Heart left ventricle (tissue), 13 donors: Measurements from ENCODE around the gene CCDC30.

Experiments
- POLR2A ChIP-seq, 2 donors: fragments of 450-650 bp; IDR thresholded peaks; one replicate each; pipeline ENCODE4 v1.6.1; 2017; ENCODE audit warnings: antibody characterized with exemption in 2 of 2, mild to moderate bottlenecking in 2 of 2, moderate library complexity in 2 of 2
- TF ChIP-seq, protein P1 (sequence below), 12 donors: fragments of 200-600 bp; sonication (generic) in 4 of 12; IDR thresholded peaks; one replicate each; pipeline versions ENCODE4 v1.5.0 to v1.8.0; 2018 to 2022; ENCODE audit warnings: antibody characterized with exemption in 12 of 12, mild to moderate bottlenecking in 5 of 12
- donor health status: ischemic (EF 13 %, LVEDD 7.1; RV severe dilation, severe dysfunction).
- donor health status: DM: no; HTN: yes; CAD: no.
- donor health status: DM: no; HTN: no; CAD: no.
- donor health status: ischemic (EF 25% LVEDD 6.9; RV normal size, moderate dysfunction).
- donor health status: ischemic (EF 25% LVEDD 5.7; RV mildly dilated, moderate dysfunction).
- donor health status: ischemic (EF 35%, LVEDD 5.7; RV mildly dilated, moderate dysfunction).
- donor health status: nonischemic (EF 11% LVEDD 7.7; RV severe dilation, severe dysfunction).
- donor health status: DM: yes; HTN: yes; CAD: no.
- donor health status: PGD.
- donor health status: ischemic (EF 29% LVEDD 5.4; RV normal size, mild dysfunction).
- donor health status: nonischemic (EF 23%, LVEDD 6.1; RV moderate dilation, normal function).

DNA sequence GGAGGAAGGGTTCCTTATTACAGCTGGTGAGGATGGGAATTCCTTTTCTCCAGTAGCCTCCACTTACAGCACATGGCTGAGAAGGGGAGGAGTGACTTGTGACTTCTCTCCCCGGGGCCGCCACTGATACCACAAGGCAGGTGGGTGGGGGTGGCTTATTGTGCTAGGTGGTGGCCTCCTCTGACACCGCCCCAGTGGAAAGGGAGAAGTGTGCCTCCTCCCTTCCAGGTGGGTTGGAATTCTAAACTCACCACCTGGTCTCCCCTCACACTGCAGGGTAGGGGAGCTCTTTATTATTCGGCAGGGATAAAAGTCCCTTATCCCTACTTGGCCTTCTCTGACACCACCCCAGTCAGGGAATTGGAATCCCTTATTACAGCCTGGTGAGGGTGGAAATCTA, 89.5 kb downstream of the CCDC30 start:
- TF ChIP-seq, protein P1, sequence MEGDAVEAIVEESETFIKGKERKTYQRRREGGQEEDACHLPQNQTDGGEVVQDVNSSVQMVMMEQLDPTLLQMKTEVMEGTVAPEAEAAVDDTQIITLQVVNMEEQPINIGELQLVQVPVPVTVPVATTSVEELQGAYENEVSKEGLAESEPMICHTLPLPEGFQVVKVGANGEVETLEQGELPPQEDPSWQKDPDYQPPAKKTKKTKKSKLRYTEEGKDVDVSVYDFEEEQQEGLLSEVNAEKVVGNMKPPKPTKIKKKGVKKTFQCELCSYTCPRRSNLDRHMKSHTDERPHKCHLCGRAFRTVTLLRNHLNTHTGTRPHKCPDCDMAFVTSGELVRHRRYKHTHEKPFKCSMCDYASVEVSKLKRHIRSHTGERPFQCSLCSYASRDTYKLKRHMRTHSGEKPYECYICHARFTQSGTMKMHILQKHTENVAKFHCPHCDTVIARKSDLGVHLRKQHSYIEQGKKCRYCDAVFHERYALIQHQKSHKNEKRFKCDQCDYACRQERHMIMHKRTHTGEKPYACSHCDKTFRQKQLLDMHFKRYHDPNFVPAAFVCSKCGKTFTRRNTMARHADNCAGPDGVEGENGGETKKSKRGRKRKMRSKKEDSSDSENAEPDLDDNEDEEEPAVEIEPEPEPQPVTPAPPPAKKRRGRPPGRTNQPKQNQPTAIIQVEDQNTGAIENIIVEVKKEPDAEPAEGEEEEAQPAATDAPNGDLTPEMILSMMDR (IDR thresholded peaks at IDR 0.05) = no peak
- TF ChIP-seq POLR2A (IDR thresholded peaks at IDR 0.05) = no peak
